GM19238 (cell line): ENCODE data around the gene AMOT.

ENCODE experiments used
- DNase-seq: peaks from one replicate; pipeline ENCODE4 v3.0.0; 2011; ENCODE audit warnings: low spot score; ENCODE audit not compliant: insufficient read length

The AMOT gene

GRCh38 chrX:112738347-112739033 lies 102.1 kb downstream of the AMOT start:
- no peak for DNase-seq

GRCh38 chrX:112736310-112736709 lies 104.3 kb downstream of the AMOT start:
- DNase-seq, result no peak

- no peak for DNase-seq
Observed at GRCh38 chrX:112735147-112735546, 105.5 kb downstream of the AMOT start.

GRCh38 chrX:112734290-112734689 lies 106.3 kb downstream of the AMOT start:
- no peak for DNase-seq

GRCh38 chrX:112731793-112732192 lies 108.8 kb downstream of the AMOT start:
- DNase-seq, result no peak
